ENCODE results near the gene SDHA. TPM values are rescaled to one million over a fixed set of nuclear protein-coding genes. Genes with fewer than 3 reads are reported as not detected.

Gene SDHA
- total and polyA plus RNA-seq, 2 donors from 2014 or later = 135 to 256 TPM

DNA sequence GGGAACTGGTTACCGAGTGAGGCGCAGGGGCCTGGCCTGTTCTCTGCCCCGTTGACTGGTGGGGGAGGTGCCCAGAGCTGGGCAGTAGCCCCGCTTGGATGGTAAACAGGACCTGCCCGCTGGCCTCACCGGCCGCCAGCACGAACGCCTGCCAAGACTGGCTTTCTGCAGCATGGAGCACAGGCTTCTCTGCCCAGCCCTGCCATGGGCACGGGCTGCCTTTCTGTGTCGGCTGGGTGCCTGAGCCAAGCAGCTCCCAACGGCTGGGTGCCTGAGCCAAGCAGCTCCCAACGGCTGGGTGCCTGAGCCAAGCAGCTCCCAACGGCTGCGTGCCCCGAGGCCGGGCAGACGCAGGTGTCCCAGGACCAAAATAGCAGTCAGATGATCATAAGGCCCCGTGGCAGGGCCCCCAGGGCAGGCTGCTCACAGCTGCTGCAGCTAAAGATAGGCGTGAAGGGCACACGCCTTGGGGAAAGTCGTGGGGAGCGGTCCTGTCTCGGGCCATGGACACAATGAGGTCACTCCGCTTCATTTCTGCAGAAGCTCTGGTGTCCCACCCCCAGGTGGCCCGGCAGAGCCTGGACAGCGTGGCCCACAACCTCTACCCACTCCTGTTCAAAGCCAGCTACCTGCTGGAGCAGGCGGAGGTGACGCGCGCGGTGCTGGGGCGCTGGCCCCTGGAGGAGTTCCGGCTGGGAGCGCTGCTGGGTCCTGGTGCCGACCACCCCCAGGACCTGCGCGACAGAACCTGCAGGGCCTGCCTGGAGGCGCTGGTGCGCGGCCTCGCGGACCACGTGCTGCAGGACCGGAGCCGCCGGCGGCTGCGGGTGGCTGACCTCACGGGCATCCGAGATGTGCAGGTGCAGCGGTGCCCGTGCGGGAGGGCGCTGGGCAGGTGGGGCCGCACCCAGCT, 26.8 kb upstream of the SDHA start, which contains the start of gene LRRC14B:
Gene LRRC14B, plus strand, starts transcription at position 460 of the 913 bp plus-strand sequence. Its CDS starts 44 bp downstream, at position 504.
- Histone ChIP-seq H3K36me3 (ENCODE audit: control insufficient read depth in 2 of 3, insufficient read depth in 3 of 3, low read length in 3 of 3) (no peaks in the 10 kb centered on the region), H3K9me3 (ENCODE audit: control insufficient read depth in 2 of 3, insufficient read depth in 1 of 3, low read length in 3 of 3) (no peaks in the 10 kb centered on the region), H3K4me3 (ENCODE audit: low read length in 3 of 3) (peak within 1 kb of the TSS in 1 of 3 donors; percentile 14), H3K4me1 (ENCODE audit: control insufficient read depth in 2 of 3, insufficient read depth in 2 of 3, low read depth in 1 of 3, low read length in 3 of 3) (peaks cover 0 to 14% (median 3%) of the 10 kb centered on the region in 3 donors), H3K27me3 (ENCODE audit: control insufficient read depth, insufficient read depth, low read length) (no peaks in the 10 kb centered on the region), H3K9ac (ENCODE audit: low read length in 3 of 3) (no peak within 1 kb of the TSS), H3K27ac (ENCODE audit: low read depth in 2 of 2, low read length in 2 of 2) (no peak within 1 kb of the TSS)
- TF ChIP-seq, protein P1, sequence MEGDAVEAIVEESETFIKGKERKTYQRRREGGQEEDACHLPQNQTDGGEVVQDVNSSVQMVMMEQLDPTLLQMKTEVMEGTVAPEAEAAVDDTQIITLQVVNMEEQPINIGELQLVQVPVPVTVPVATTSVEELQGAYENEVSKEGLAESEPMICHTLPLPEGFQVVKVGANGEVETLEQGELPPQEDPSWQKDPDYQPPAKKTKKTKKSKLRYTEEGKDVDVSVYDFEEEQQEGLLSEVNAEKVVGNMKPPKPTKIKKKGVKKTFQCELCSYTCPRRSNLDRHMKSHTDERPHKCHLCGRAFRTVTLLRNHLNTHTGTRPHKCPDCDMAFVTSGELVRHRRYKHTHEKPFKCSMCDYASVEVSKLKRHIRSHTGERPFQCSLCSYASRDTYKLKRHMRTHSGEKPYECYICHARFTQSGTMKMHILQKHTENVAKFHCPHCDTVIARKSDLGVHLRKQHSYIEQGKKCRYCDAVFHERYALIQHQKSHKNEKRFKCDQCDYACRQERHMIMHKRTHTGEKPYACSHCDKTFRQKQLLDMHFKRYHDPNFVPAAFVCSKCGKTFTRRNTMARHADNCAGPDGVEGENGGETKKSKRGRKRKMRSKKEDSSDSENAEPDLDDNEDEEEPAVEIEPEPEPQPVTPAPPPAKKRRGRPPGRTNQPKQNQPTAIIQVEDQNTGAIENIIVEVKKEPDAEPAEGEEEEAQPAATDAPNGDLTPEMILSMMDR (IDR thresholded peaks at IDR 0.05; ENCODE audit: borderline replicate concordance, extremely low read depth, insufficient read depth) = no peak
- intact Hi-C loops (cut with DNase I) = no loop called here
- FAIRE-seq (no peak), DNase-seq (peak; percentile 69 to 83 (median 73))

DNA sequence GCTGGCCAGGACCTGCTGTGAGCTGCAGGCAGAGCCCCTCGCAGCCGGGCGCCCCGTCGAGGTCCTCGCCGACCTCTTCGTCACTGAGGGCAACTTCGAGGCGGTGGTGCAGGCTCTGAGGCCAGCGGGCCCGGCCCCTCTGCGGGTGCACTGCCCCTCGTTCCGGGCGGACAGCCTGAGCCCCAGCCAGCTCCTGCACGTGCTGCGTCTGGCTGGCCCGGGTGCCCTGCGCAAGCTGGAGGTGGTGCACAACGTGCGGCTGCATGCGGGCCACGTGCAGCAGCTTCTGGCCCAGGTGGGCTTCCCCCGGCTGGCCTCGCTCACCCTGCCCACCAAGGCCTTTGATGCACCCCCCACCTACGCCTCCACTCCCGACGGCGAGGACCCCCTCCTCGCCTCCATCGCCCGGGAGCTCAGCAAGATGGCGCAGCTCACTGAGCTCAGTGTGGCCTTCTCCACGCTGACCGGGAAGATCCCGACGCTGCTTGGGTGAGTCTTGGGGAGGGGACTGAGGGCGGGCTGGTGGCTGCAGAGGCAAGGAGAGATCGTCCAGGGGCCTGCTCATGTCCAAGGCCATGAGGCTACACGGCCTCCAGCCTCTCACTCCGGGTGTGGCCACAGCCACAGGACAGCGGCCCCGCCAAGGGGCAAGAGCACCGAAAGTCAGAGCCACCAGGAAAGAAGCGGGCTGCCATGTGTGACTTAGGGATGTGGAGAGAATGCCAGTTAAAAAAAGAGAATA, 26.0 kb upstream of the SDHA start:
- Histone ChIP-seq H3K27ac (ENCODE audit: low read depth in 2 of 2, low read length in 2 of 2) (no peak overlapping the region), H3K36me3 (ENCODE audit: control insufficient read depth in 2 of 3, insufficient read depth in 3 of 3, low read length in 3 of 3) (no peaks in the 10 kb centered on the region), H3K27me3 (ENCODE audit: control insufficient read depth, insufficient read depth, low read length) (no peaks in the 10 kb centered on the region), H3K9me3 (ENCODE audit: control insufficient read depth in 2 of 3, insufficient read depth in 1 of 3, low read length in 3 of 3) (no peaks in the 10 kb centered on the region), H3K4me1 (ENCODE audit: control insufficient read depth in 2 of 3, insufficient read depth in 2 of 3, low read depth in 1 of 3, low read length in 3 of 3) (peaks cover 0 to 14% (median 3%) of the 10 kb centered on the region in 3 donors), H3K9ac (ENCODE audit: low read length in 3 of 3) (no peak overlapping the region), H3K4me3 (ENCODE audit: low read length in 3 of 3) (no peak overlapping the region)
- intact Hi-C loops (cut with DNase I) = no loop called here
- FAIRE-seq (no peak), DNase-seq (peak in 2 of 5 donors; percentile 56 to 75)
- TF ChIP-seq, protein P1 (IDR thresholded peaks at IDR 0.05; ENCODE audit: borderline replicate concordance, extremely low read depth, insufficient read depth) = no peak

- DNase-seq (no peak), FAIRE-seq (no peak)
- intact Hi-C loops (cut with DNase I) = no loop called here
- Histone ChIP-seq H3K9ac (ENCODE audit: low read length in 3 of 3) (no peak overlapping the region), H3K36me3 (ENCODE audit: control insufficient read depth in 2 of 3, insufficient read depth in 3 of 3, low read length in 3 of 3) (no peaks in the 10 kb centered on the region), H3K27ac (ENCODE audit: low read depth in 2 of 2, low read length in 2 of 2) (no peak overlapping the region), H3K4me1 (ENCODE audit: control insufficient read depth in 2 of 3, insufficient read depth in 2 of 3, low read depth in 1 of 3, low read length in 3 of 3) (peaks cover 0 to 14% (median 3%) of the 10 kb centered on the region in 3 donors), H3K27me3 (ENCODE audit: control insufficient read depth, insufficient read depth, low read length) (no peaks in the 10 kb centered on the region), H3K9me3 (ENCODE audit: control insufficient read depth in 2 of 3, insufficient read depth in 1 of 3, low read length in 3 of 3) (no peaks in the 10 kb centered on the region), H3K4me3 (ENCODE audit: low read length in 3 of 3) (no peak overlapping the region)
- TF ChIP-seq, protein P1 (IDR thresholded peaks at IDR 0.05; ENCODE audit: borderline replicate concordance, extremely low read depth, insufficient read depth) = no peak
Measured at GRCh38 chr5:192691-192969, 25.5 kb upstream of the SDHA start.
